H1 (cell line): ENCODE data around the gene SLTM. TPM values are rescaled to one million over a fixed set of nuclear protein-coding genes. Genes with fewer than 3 reads are reported as not detected.

Source experiments
- CTCF ChIA-PET: fragments of 300-600 bp; sonication (Branson Sonifier 250); formaldehyde crosslinking; loops from one replicate; lab custom pipeline; 2021; ENCODE audit not compliant: partially characterized antibody; lab: Charles Lee
- POLR2A ChIA-PET: fragments of 300-600 bp; sonication (Branson Sonifier 250); formaldehyde crosslinking; loops from one replicate; lab custom pipeline; 2021; ENCODE audit warnings: inconsistent platforms; ENCODE audit not compliant: partially characterized antibody; lab: Charles Lee
- DNase-seq, 2 experiments: peaks; one replicate each; pipeline versions ENCODE4 v3.0.0 to v3.0.0-alpha.2; 2010 to 2022; ENCODE audit warnings: low spot score in 2 of 2, low read depth in 1 of 2, mixed read lengths in 1 of 2
- FAIRE-seq: peaks from 2 replicates; lab custom pipeline; 2011; peaks lifted over from hg19 to GRCh38; lab: Jason Lieb, UNC
- H2AFZ ChIP-seq: 2 replicates; pipeline ENCODE4 v1.8.1; 2012; ENCODE audit warnings: low read length, inconsistent platforms
- H2AK5ac ChIP-seq: 2 replicates; pipeline ENCODE4 v1.6.1; 2013; ENCODE audit warnings: low read depth, low read length
- H2BK120ac ChIP-seq: replicated peaks from 2 replicates; pipeline ENCODE3; 2013; ENCODE audit warnings: low read depth, low read length, inconsistent platforms
- H2BK12ac ChIP-seq: 2 replicates; pipeline ENCODE4 v1.6.1; 2013; ENCODE audit warnings: low read depth, low read length
- H2BK15ac ChIP-seq: 2 replicates; pipeline ENCODE4 v1.6.1; 2013; ENCODE audit warnings: low read length
- H2BK20ac ChIP-seq: 2 replicates; pipeline ENCODE4 v1.6.1; 2013; ENCODE audit warnings: low read length
- H2BK5ac ChIP-seq: 2 replicates; pipeline ENCODE4 v1.6.1; 2013; ENCODE audit warnings: low read depth, low read length
- H3K14ac ChIP-seq: 2 replicates; pipeline ENCODE4 v1.6.1; 2013; ENCODE audit warnings: inconsistent platforms; ENCODE audit not compliant: insufficient read length
- H3K18ac ChIP-seq: 2 replicates; pipeline ENCODE4 v1.6.1; 2013; ENCODE audit warnings: low read length; ENCODE audit errors: extremely low read depth
- H3K23ac ChIP-seq: 2 replicates; pipeline ENCODE4 v1.6.1; 2013; ENCODE audit warnings: inconsistent platforms; ENCODE audit not compliant: insufficient read length
- H3K23me2 ChIP-seq: 2 replicates; pipeline ENCODE4 v1.6.1; 2013; ENCODE audit warnings: low read depth, low read length
- H3K27ac ChIP-seq: 2 replicates; pipeline ENCODE4 v1.6.1; 2011; ENCODE audit warnings: low read depth, low read length, inconsistent platforms
- H3K27me3 ChIP-seq, 4 experiments: replicated peaks in 1 of 4; 1 replicate in 1 of 4; 2 replicates in 3 of 4; pipeline versions ENCODE4 v1.6.1 to v1.8.1; 2011 to 2013; ENCODE audit warnings: low read length in 3 of 4, mild to moderate bottlenecking in 3 of 4, inconsistent platforms in 2 of 4, mixed read lengths in 2 of 4, moderate library complexity in 1 of 4; ENCODE audit not compliant: control insufficient read depth in 3 of 4, insufficient read depth in 3 of 4; ENCODE audit errors: extremely low read depth in 1 of 4
- H3K36me3 ChIP-seq, 4 experiments: 2 replicates each; pipeline versions ENCODE4 v1.6.1 to v1.8.1; 2011 to 2013; ENCODE audit warnings: mild to moderate bottlenecking in 4 of 4, low read length in 3 of 4, moderate library complexity in 2 of 4, control low read depth in 1 of 4, inconsistent platforms in 1 of 4; ENCODE audit not compliant: insufficient read depth in 4 of 4, control insufficient read depth in 2 of 4
- H3K4ac ChIP-seq: replicated peaks from 2 replicates; pipeline ENCODE3; 2013; ENCODE audit warnings: low read length, low read depth, mixed read lengths, inconsistent platforms; ENCODE audit not compliant: insufficient read length
- H3K4me1 ChIP-seq, 4 experiments: replicated peaks in 1 of 4; 1 replicate in 1 of 4; 2 replicates in 3 of 4; pipeline versions ENCODE4 v1.6.1 to v1.8.1; 2011 to 2013; ENCODE audit warnings: low read length in 3 of 4, inconsistent platforms in 2 of 4, mixed read lengths in 1 of 4; ENCODE audit not compliant: insufficient read depth in 4 of 4, control insufficient read depth in 3 of 4
- H3K4me2 ChIP-seq, 2 experiments: 2 replicates each; pipeline versions ENCODE4 v1.6.1 to v1.8.1; 2011 to 2013; ENCODE audit warnings: low read depth in 2 of 2, low read length in 2 of 2, control low read depth in 1 of 2, inconsistent platforms in 1 of 2, mild to moderate bottlenecking in 1 of 2; ENCODE audit not compliant: insufficient read depth in 1 of 2
- H3K4me3 ChIP-seq, 4 experiments: fragments of 200-600, 300-600 bp in 1 of 4; sonication (generic), shearing (Covaris generic), sonication (Bioruptor Twin) in 1 of 4; 2 replicates each; pipeline versions ENCODE4 v1.5.1 to v1.8.1; 2011 to 2016; ENCODE audit warnings: low read length in 4 of 4, low read depth in 3 of 4, control low read depth in 2 of 4, inconsistent platforms in 2 of 4, mild to moderate bottlenecking in 2 of 4, mixed read lengths in 1 of 4, moderate library complexity in 1 of 4; ENCODE audit not compliant: insufficient read depth in 2 of 4; ENCODE audit errors: extremely low read depth in 1 of 4
- H3K56ac ChIP-seq: replicated peaks from 2 replicates; pipeline ENCODE3; 2013; ENCODE audit warnings: low read depth, mild to moderate bottlenecking, mixed read lengths, low read length, inconsistent platforms; ENCODE audit not compliant: insufficient read length
- H3K79me1 ChIP-seq: 2 replicates; pipeline ENCODE4 v1.6.1; 2013; ENCODE audit warnings: low read depth, low read length, control low read depth
- H3K79me2 ChIP-seq, 2 experiments: 2 replicates each; pipeline versions ENCODE4 v1.6.1 to v1.8.1; 2012 to 2013; ENCODE audit warnings: low read length in 2 of 2, mild to moderate bottlenecking in 2 of 2, inconsistent platforms in 1 of 2; ENCODE audit not compliant: insufficient read depth in 2 of 2, control insufficient read depth in 1 of 2
- H3K9ac ChIP-seq, 4 experiments: replicated peaks in 1 of 4; 1 replicate in 1 of 4; 2 replicates in 3 of 4; pipeline versions ENCODE4 v1.6.1 to v1.8.1; 2011 to 2013; ENCODE audit warnings: low read depth in 3 of 4, low read length in 3 of 4, control low read depth in 2 of 4, mild to moderate bottlenecking in 2 of 4, moderate library complexity in 2 of 4, inconsistent platforms in 1 of 4; ENCODE audit errors: extremely low read depth in 1 of 4
- H3K9me3 ChIP-seq, 2 experiments: 2 replicates each; pipeline versions ENCODE4 v1.6.1 to v1.8.1; 2012 to 2013; ENCODE audit warnings: mild to moderate bottlenecking in 2 of 2, moderate library complexity in 2 of 2, control low read depth in 1 of 2, inconsistent platforms in 1 of 2, low read depth in 1 of 2, low read length in 1 of 2, mixed read lengths in 1 of 2; ENCODE audit not compliant: insufficient read depth in 2 of 2
- H4K20me1 ChIP-seq, 2 experiments: replicated peaks in 1 of 2; 2 replicates each; pipeline versions ENCODE3 to v1.8.1; 2011 to 2013; ENCODE audit warnings: inconsistent platforms in 2 of 2, low read length in 2 of 2, mild to moderate bottlenecking in 1 of 2; ENCODE audit not compliant: insufficient read depth in 2 of 2, control insufficient read depth in 1 of 2
- H4K5ac ChIP-seq: 2 replicates; pipeline ENCODE4 v1.6.1; 2013; ENCODE audit warnings: low read length, low read depth, mixed read lengths, inconsistent platforms; ENCODE audit not compliant: insufficient read length
- H4K8ac ChIP-seq: 2 replicates; pipeline ENCODE4 v1.8.0; 2013; ENCODE audit warnings: mild to moderate bottlenecking, moderate library complexity, low read length, inconsistent platforms; ENCODE audit not compliant: insufficient read depth; ENCODE audit errors: extremely low read depth
- H4K91ac ChIP-seq: replicated peaks from 2 replicates; pipeline ENCODE3; 2013; ENCODE audit warnings: low read length, mixed read lengths, inconsistent platforms; ENCODE audit not compliant: insufficient read length
- CHD1 ChIP-seq: IDR thresholded peaks from 2 replicates; pipeline ENCODE4 v1.6.1; 2012; ENCODE audit warnings: low read depth, low read length, improper control_type of control experiment
- GABPA ChIP-seq: IDR thresholded peaks from 2 replicates; pipeline ENCODE4 v1.6.1; 2011; ENCODE audit warnings: mild to moderate bottlenecking, low read length, moderate library complexity, borderline replicate concordance; ENCODE audit not compliant: insufficient read depth
- KDM1A ChIP-seq: fragments of 200-600, 300-600 bp; sonication (generic); IDR thresholded peaks from 2 replicates; pipeline ENCODE4 v1.7.1; 2016; ENCODE audit warnings: mild to moderate bottlenecking, low read length, borderline replicate concordance
- POU5F1 ChIP-seq: IDR thresholded peaks from 2 replicates; pipeline ENCODE4 v1.6.1; 2011; ENCODE audit warnings: low read depth, mild to moderate bottlenecking, low read length, moderate library complexity
- TAF1 ChIP-seq: IDR thresholded peaks from 2 replicates; pipeline ENCODE4 v1.6.1; 2011; ENCODE audit warnings: mild to moderate bottlenecking, low read depth, low read length
- WGBS, 2 experiments: shearing (Covaris generic) in 1 of 2; methylation state at CpG; one replicate each; pipeline versions ENCODE4 v1.1.6 to v1.1.7; 2013 to 2015; ENCODE audit warnings: low lambda C conversion rate in 2 of 2, mixed read lengths in 2 of 2, inconsistent platforms in 1 of 2, low coverage in 1 of 2, missing lambda C conversion rate in 1 of 2; ENCODE audit not compliant: insufficient replicate concordance in 2 of 2, insufficient coverage in 1 of 2, insufficient read length in 1 of 2; ENCODE audit errors: extremely low coverage in 1 of 2, missing lambda C conversion rate in 1 of 2; 5-methylcytosine and 5-hydroxymethylcytosine counted together
- polyA plus RNA-seq, 7 experiments: library from polyadenylated mRNA; depleted of rRNA in 3 of 7; stranded (reverse) in 5 of 7; unstranded in 2 of 7; fragments of >200 nt in 5 of 7; fragments of 200-250 nt in 2 of 7; gene quantifications; 1 replicate in 5 of 7; 2 replicates in 1 of 7; 4 replicates in 1 of 7; pipeline versions ENCODE4 v1.2.1 to v1.2.3, GENCODE V29; 2011 to 2013; ENCODE audit warnings: missing spikeins in 2 of 7, mixed read lengths in 2 of 7
- total RNA-seq: library from RNA; stranded (reverse); fragmentation: NEBNext Ultra II Directional; extraction: Animal tissue kit (Norgen Biotek cat#: 25700); gene quantifications from 2 replicates; pipeline ENCODE4 v1.2.1, GENCODE V29; 2021

SLTM gene
- total and polyA plus RNA-seq, 2 of the 8 experiments (the other 6 are each of a cell fraction or from before 2014, with no cell fraction given), result 30.8 to 149 TPM

DNA sequence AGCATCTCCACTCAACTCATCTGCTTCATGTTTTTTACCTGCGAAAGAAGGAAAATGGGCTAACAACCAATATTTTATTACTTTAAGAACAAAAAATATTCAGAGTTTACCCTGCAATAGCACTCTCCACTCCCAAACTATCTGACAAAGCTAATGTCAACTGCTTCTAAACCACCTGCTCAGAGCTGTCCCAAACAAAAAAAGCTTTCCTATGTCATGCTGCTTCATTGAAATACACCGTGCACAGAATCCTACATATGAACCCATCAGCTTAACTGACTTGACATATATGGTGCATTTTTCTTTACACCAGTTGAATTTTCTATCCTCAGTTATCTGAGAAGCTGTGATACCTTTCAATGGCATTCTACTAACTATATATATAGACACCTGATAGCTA, 16.5 kb downstream of the SLTM start:
- peaks cover 4 to 14% of the 10 kb centered on the region in 2 experiments for H4K20me1 ChIP-seq
- H3K9me3 ChIP-seq, result no peaks in the 10 kb centered on the region
- no peak overlapping the region for H2BK120ac ChIP-seq
- CTCF ChIA-PET, result interaction anchor here (0.8 to 2.1 kb wide), 2 partner anchors 9 to 12 kb away, joined by 3 to 5 read pairs; no protein-coding TSS in a partner anchor
- H3K79me2 ChIP-seq, result peaks cover 0 to 89% of the 10 kb centered on the region in 2 experiments; a peak in 3 of 4 replicates
- H3K79me1 ChIP-seq, result peaks cover 2% of the 10 kb centered on the region
- H4K91ac ChIP-seq, result no peak overlapping the region
- H2BK5ac ChIP-seq, result no peak overlapping the region
- no peak overlapping the region for H4K5ac ChIP-seq
- no peak overlapping the region for H3K56ac ChIP-seq
- H2BK20ac ChIP-seq, result no peak overlapping the region
- H3K4me2 ChIP-seq, result no peak overlapping the region
- H2BK15ac ChIP-seq, result no peak overlapping the region
- TF ChIP-seq TAF1 (no peak), KDM1A (no peak), CHD1 (no peak), GABPA (no peak), POU5F1 (no peak)
- TF ChIP-seq, all 59 proteins: peak for 0
- DNase-seq, result no peak
- H3K23me2 ChIP-seq, result no peaks in the 10 kb centered on the region
- H3K18ac ChIP-seq, result no peak overlapping the region
- 100% methylated on average over 2 of the region's 2 CpGs; no CpG with 5 or more reads in 1 of the 2 experiments for WGBS, 2 experiments
- no peaks in the 10 kb centered on the region for H3K27me3 ChIP-seq
- H3K4me3 ChIP-seq, result no peak overlapping the region
- no peak overlapping the region for H2AK5ac ChIP-seq
- no peak overlapping the region for H2BK12ac ChIP-seq
- POLR2A ChIA-PET, result interaction anchor here (3.5 to 4.5 kb wide), 2 partner anchors 11 to 17 kb away, joined by 12 to 33 read pairs; no protein-coding TSS in a partner anchor
- H4K8ac ChIP-seq, result no peak overlapping the region
- no peaks in the 10 kb centered on the region; a peak in 1 of 7 replicates for H3K4me1 ChIP-seq
- H3K14ac ChIP-seq, result no peak overlapping the region
- no peak overlapping the region for H3K23ac ChIP-seq
- FAIRE-seq, result no peak
- no peak overlapping the region for H3K4ac ChIP-seq
- H3K27ac ChIP-seq, result no peak overlapping the region
- H3K9ac ChIP-seq, result no peak overlapping the region
- H2AFZ ChIP-seq, result no peak overlapping the region
- H3K36me3 ChIP-seq, result peaks cover 4 to 65% (median 26%) of the 10 kb centered on the region in 4 experiments; a peak in 7 of 8 replicates
